ENCODE results near the gene SLC30A2.

- TF ChIP-seq EGR1 (IDR thresholded peaks at IDR 0.05; ENCODE audit: low read depth) (no peak), EZH2 (IDR thresholded peaks at IDR 0.05) (no peak), CTCF (IDR thresholded peaks at IDR 0.05 in 2 of 3, conservative IDR thresholded peaks at IDR 0.05 in 1 of 3; ENCODE audit: borderline replicate concordance in 1 of 3, insufficient read depth in 1 of 3, low read depth in 2 of 3, low read length in 2 of 3) (no peak), POLR2A (IDR thresholded peaks at IDR 0.05; ENCODE audit: borderline replicate concordance, extremely low read depth, insufficient read depth, insufficient read length) (no peak), POLR2AphosphoS5 (IDR thresholded peaks at IDR 0.05; ENCODE audit: low read depth, low read length) (no peak), REST (IDR thresholded peaks at IDR 0.05; ENCODE audit: low read depth) (no peak)
Observed at GRCh38 chr1:26043765-26044164, 2.2 kb downstream of the SLC30A2 start.
